K562 (cell line): ENCODE data around the gene CAMSAP3. TPM values are rescaled to one million over a fixed set of nuclear protein-coding genes. Genes with fewer than 3 reads are reported as not detected.
A peak's percentile ranks its signal among the peaks of the same experiment; 100 is the strongest.
"Not testable (repeated sequence)": the region's sequence is repeated elsewhere in the genome, so short reads cannot be mapped to it uniquely, and the experiment has no call there.

Source experiments
- ATAC-seq: fragments of 200-7000 bp; cut with Tn5 transposase; 3 replicates; pipeline ENCODE4 v1.9.1; 2020; ENCODE audit warnings: moderate library complexity
- BruUV-seq: library from RNA; stranded (reverse); fragments of 400-500 nt; replicated peaks from 2 replicates; lab custom pipeline; 2021; lab: Mats Ljungman, UMichigan
- CTCF ChIA-PET: fragments of 300-600 bp; formaldehyde crosslinking; extraction: SDS; loops from one replicate; lab custom pipeline; 2021; ENCODE audit warnings: low intra/inter-chr PET ratio; lab: Yijun Ruan, JAX
- POLR2A ChIA-PET: fragments of 300-600, 350-650 bp; sonication (Branson Sonifier 250); formaldehyde crosslinking; extraction: SDS; loops from one replicate; lab custom pipeline; 2021; ENCODE audit warnings: antibody characterized with exemption, inconsistent platforms; lab: Yijun Ruan, JAX
- DNase-seq, 4 experiments: peaks; one replicate each; pipeline versions ENCODE4 v3.0.0 to v3.0.0-alpha.2; 2011 to 2018; ENCODE audit warnings: low spot score in 3 of 4, mixed read lengths in 3 of 4; ENCODE audit errors: extremely low read depth in 1 of 4
- FAIRE-seq: peaks from 2 replicates; lab custom pipeline; 2011; peaks lifted over from hg19 to GRCh38; lab: Jason Lieb, UNC
- H2AFZ ChIP-seq: 2 replicates; pipeline ENCODE4 v1.6.0; 2011; ENCODE audit warnings: low read depth, low read length, control low read depth, inconsistent platforms
- H3K27ac ChIP-seq: fragments of 200-600 bp; 3 replicates; pipeline ENCODE4 v1.8.0; 2011; ENCODE audit warnings: low read depth, mild to moderate bottlenecking, control low read depth, inconsistent platforms, low read length, moderate library complexity, mixed read lengths; ENCODE audit errors: extremely low read depth
- H3K27me3 ChIP-seq, 2 experiments: fragments of 300-600 bp in 1 of 2; 2 replicates in 1 of 2; 3 replicates in 1 of 2; pipeline versions ENCODE4 v1.6.0 to v1.8.0; 2011; ENCODE audit warnings: inconsistent platforms in 2 of 2, low read length in 2 of 2, mild to moderate bottlenecking in 1 of 2, mixed read lengths in 1 of 2, moderate library complexity in 1 of 2; ENCODE audit not compliant: control insufficient read depth in 2 of 2, insufficient read depth in 2 of 2
- H3K36me3 ChIP-seq: fragments of 300-600 bp; 3 replicates; pipeline ENCODE4 v1.8.0; 2011; ENCODE audit warnings: mild to moderate bottlenecking, low read length, inconsistent platforms; ENCODE audit not compliant: control insufficient read depth, insufficient read depth
- H3K4me1 ChIP-seq, 2 experiments: fragments of 200-600 bp in 1 of 2; replicated peaks in 1 of 2; 2 replicates in 1 of 2; 3 replicates in 1 of 2; pipeline versions ENCODE4 v1.5.1 to v1.8.0; 2011; ENCODE audit warnings: inconsistent platforms in 2 of 2, low read length in 2 of 2, mild to moderate bottlenecking in 1 of 2, mixed read lengths in 1 of 2, moderate library complexity in 1 of 2; ENCODE audit not compliant: control insufficient read depth in 2 of 2, insufficient read depth in 2 of 2
- H3K4me2 ChIP-seq: 2 replicates; pipeline ENCODE4 v1.6.1; 2011; ENCODE audit warnings: low read length, control low read depth, inconsistent platforms, mixed read lengths; ENCODE audit not compliant: insufficient read depth
- H3K4me3 ChIP-seq: fragments of 200-600 bp; sonication (generic), shearing (Covaris generic); 2 replicates; pipeline ENCODE4 v1.5.1; 2016; ENCODE audit warnings: control low read depth, inconsistent platforms
- H3K79me2 ChIP-seq: fragments of 200-600 bp; 3 replicates; pipeline ENCODE4 v1.8.0; 2011; ENCODE audit warnings: low read length, inconsistent platforms; ENCODE audit not compliant: control insufficient read depth, insufficient read depth
- H3K9ac ChIP-seq, 2 experiments: 2 replicates each; pipeline versions ENCODE4 v1.6.0 to v1.6.1; 2011; ENCODE audit warnings: low read depth in 2 of 2, low read length in 2 of 2, control low read depth in 1 of 2, inconsistent platforms in 1 of 2, mild to moderate bottlenecking in 1 of 2, mixed read lengths in 1 of 2; ENCODE audit not compliant: insufficient read depth in 1 of 2
- H3K9me1 ChIP-seq: one replicate; pipeline ENCODE4 v1.6.0; 2011; ENCODE audit warnings: inconsistent platforms, mild to moderate bottlenecking, low read length, moderate library complexity; ENCODE audit not compliant: control insufficient read depth, insufficient read depth
- H3K9me3 ChIP-seq: replicated peaks from 2 replicates; pipeline ENCODE4 v1.5.1; 2011; ENCODE audit warnings: low read depth, low read length, inconsistent platforms; ENCODE audit not compliant: control insufficient read depth, insufficient read depth
- H4K20me1 ChIP-seq: replicated peaks from 2 replicates; pipeline ENCODE4 v1.6.1; 2011; ENCODE audit warnings: low read length, inconsistent platforms, mixed read lengths; ENCODE audit not compliant: control insufficient read depth, insufficient read depth
- C11orf30 ChIP-seq: fragments of 450-650 bp; IDR thresholded peaks from 2 replicates; pipeline ENCODE4 v1.6.1; 2016; ENCODE audit warnings: low read depth, mild to moderate bottlenecking
- FIP1L1 ChIP-seq: fragments of 200-400 bp; formaldehyde crosslinking; IDR thresholded peaks from 2 replicates; pipeline ENCODE4 v1.6.1; 2018; ENCODE audit warnings: mild to moderate bottlenecking, low read depth, low read length; ENCODE audit not compliant: poor library complexity, severe bottlenecking
- JUND ChIP-seq, 2 experiments: IDR thresholded peaks; 2 replicates in 1 of 2; 3 replicates in 1 of 2; pipeline ENCODE4 v1.6.1; 2011; ENCODE audit warnings: borderline replicate concordance in 2 of 2, low read depth in 2 of 2, low read length in 2 of 2, improper control_type of control experiment in 1 of 2, missing biosample characterization in 1 of 2, missing genetic modification characterization in 1 of 2, missing genetic modification reagents in 1 of 2
- SIN3B ChIP-seq: fragments of 450-650 bp; IDR thresholded peaks from 2 replicates; pipeline ENCODE4 v1.6.1; 2017; ENCODE audit warnings: low read depth, mild to moderate bottlenecking, moderate library complexity
- ZNF431 ChIP-seq: sonication (generic); formaldehyde crosslinking; IDR thresholded peaks from 2 replicates; pipeline ENCODE4 v1.8.0; 2022; ENCODE audit warnings: mild to moderate bottlenecking, missing genetic modification reagents
- ZNF583 ChIP-seq: fragments of 250-450 bp; sonication (Bioruptor Pico); IDR thresholded peaks from 2 replicates; pipeline ENCODE4 v1.4.0; 2020
- WGBS: fragments of 100-300 bp; shearing (Covaris generic); methylation state at CpG from one replicate; pipeline ENCODE4 v1.1.6; 2016; ENCODE audit warnings: low coverage, mixed read lengths; ENCODE audit not compliant: insufficient coverage; ENCODE audit errors: missing lambda C conversion rate; 5-methylcytosine and 5-hydroxymethylcytosine counted together
- in situ Hi-C: fragments of 300-500 bp; cut with MboI; formaldehyde crosslinking; loops from 4 replicates; pipeline ENCODE4 v1.15.0; 2018; ENCODE audit warnings: inconsistent platforms, mixed read lengths
- intact Hi-C: fragments of 100-400 bp; cut with micrococcal nuclease; formaldehyde crosslinking; loops from 2 replicates; pipeline ENCODE4 v1.14.2; 2022
- polyA plus RNA-seq, 8 experiments: library from polyadenylated mRNA; depleted of rRNA in 4 of 8; stranded (reverse) in 5 of 8; unstranded in 3 of 8; fragments of >200 nt; fragmentation: Nextera tagmentation in 2 of 8; fragmentation: Illumina TruSeq in 1 of 8; extraction: Ambion mirVana in 2 of 8; extraction: Trizol in 1 of 8; gene quantifications; 2 replicates each; pipeline versions ENCODE4 v1.2.1 to v1.2.3, GENCODE V29; 2011 to 2014; ENCODE audit warnings: inconsistent platforms in 1 of 8, missing spikeins in 1 of 8
- total RNA-seq, 7 experiments: library from RNA; depleted of rRNA in 6 of 7; stranded (reverse); fragments of >200 nt in 6 of 7; fragmentation: Illumina TruSeq in 2 of 7; extraction: Trizol in 2 of 7; gene quantifications; 2 replicates each; pipeline versions ENCODE4 v1.2.1 to v1.2.3, GENCODE V29; 2011 to 2021; ENCODE audit warnings: low replicate concordance in 1 of 7
- TF ChIP-seq, protein P1 (sequence below): IDR thresholded peaks from 2 replicates; pipeline ENCODE4 v1.6.1; 2016; ENCODE audit warnings: missing genetic modification characterization, missing compliant biosample characterization
- TF ChIP-seq, protein P2 (sequence below): fragments of 200-800 bp; sonication (Bioruptor generic); IDR thresholded peaks from 2 replicates; pipeline ENCODE4 v1.6.1; 2016; ENCODE audit warnings: missing genetic modification characterization, missing compliant biosample characterization

Gene CAMSAP3
- total and polyA plus RNA-seq, 9 of the 15 experiments (the other 6 are each of a cell fraction or from before 2014, with no cell fraction given) = 0.01 to 0.89 (median 0.22) TPM; not detected in 1

- H3K27ac ChIP-seq, intact Hi-C loops, FAIRE-seq, H2AFZ ChIP-seq, H3K9me1 ChIP-seq, ATAC-seq, H3K4me1 ChIP-seq, H3K9me3 ChIP-seq, CTCF ChIA-PET, in situ Hi-C loops, H3K4me2 ChIP-seq, DNase-seq, H3K4me3 ChIP-seq, H3K9ac ChIP-seq, H3K79me2 ChIP-seq, POLR2A ChIA-PET, BruUV-seq, H4K20me1 ChIP-seq, H3K36me3 ChIP-seq: not testable (repeated sequence)
- H3K27me3 ChIP-seq = peaks cover 5 to 30% of the 10 kb centered on the region in 2 experiments
- WGBS = 11% methylated on average over 1 of the region's 1 CpG
- TF ChIP-seq, protein P1, sequence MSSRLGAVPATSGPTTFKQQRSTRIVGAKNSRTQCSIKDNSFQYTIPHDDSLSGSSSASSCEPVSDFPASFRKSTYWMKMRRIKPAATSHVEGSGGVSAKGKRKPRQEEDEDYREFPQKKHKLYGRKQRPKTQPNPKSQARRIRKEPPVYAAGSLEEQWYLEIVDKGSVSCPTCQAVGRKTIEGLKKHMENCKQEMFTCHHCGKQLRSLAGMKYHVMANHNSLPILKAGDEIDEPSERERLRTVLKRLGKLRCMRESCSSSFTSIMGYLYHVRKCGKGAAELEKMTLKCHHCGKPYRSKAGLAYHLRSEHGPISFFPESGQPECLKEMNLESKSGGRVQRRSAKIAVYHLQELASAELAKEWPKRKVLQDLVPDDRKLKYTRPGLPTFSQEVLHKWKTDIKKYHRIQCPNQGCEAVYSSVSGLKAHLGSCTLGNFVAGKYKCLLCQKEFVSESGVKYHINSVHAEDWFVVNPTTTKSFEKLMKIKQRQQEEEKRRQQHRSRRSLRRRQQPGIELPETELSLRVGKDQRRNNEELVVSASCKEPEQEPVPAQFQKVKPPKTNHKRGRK = peak; percentile 97
Observed at GRCh38 chr19:7577422-7577821, 18.2 kb upstream of the CAMSAP3 start.

- H3K36me3 ChIP-seq = no peaks in the 10 kb centered on the region
- H4K20me1 ChIP-seq = no peaks in the 10 kb centered on the region
- no peak for DNase-seq
- H3K9me1 ChIP-seq = no peaks in the 10 kb centered on the region
- 10% methylated on average over 6 of the region's 6 CpGs for whole genome bisulfite sequencing
- no peak overlapping the region for H3K4me2 ChIP-seq
- no peak for ATAC-seq
- no peak overlapping the region for H3K4me3 ChIP-seq
- H3K27ac ChIP-seq = no peak overlapping the region
- no peak for FAIRE-seq
- peaks cover 3 to 8% of the 10 kb centered on the region in 2 experiments; a peak in 2 of 5 replicates for H3K4me1 ChIP-seq
- POLR2A ChIA-PET = no interaction called here
- H3K9me3 ChIP-seq = no peaks in the 10 kb centered on the region
- H3K27me3 ChIP-seq = peaks cover 6 to 35% of the 10 kb centered on the region in 2 experiments
- intact Hi-C loops = no loop called here
- no peak overlapping the region for H3K9ac ChIP-seq
- in situ Hi-C loops = no loop called here
- CTCF ChIA-PET = no interaction called here
- H3K79me2 ChIP-seq = no peaks in the 10 kb centered on the region
- H2AFZ ChIP-seq = no peak overlapping the region
- no TSS peak for BruUV-seq
- TF ChIP-seq ZNF583 (CRISPR knock-in tag) (no peak), FIP1L1 (no peak), ZNF431 (CRISPR knock-in tag) (no peak), SIN3B (no peak), JUND (IDR thresholded peaks at IDR 0.05; ENCODE audit: borderline replicate concordance, low read depth, low read length) (no peak), JUND (tag; IDR thresholded peaks at IDR 0.05; ENCODE audit: borderline replicate concordance, low read depth, low read length) (no peak), C11orf30 (no peak)
- TF ChIP-seq, protein P2, sequence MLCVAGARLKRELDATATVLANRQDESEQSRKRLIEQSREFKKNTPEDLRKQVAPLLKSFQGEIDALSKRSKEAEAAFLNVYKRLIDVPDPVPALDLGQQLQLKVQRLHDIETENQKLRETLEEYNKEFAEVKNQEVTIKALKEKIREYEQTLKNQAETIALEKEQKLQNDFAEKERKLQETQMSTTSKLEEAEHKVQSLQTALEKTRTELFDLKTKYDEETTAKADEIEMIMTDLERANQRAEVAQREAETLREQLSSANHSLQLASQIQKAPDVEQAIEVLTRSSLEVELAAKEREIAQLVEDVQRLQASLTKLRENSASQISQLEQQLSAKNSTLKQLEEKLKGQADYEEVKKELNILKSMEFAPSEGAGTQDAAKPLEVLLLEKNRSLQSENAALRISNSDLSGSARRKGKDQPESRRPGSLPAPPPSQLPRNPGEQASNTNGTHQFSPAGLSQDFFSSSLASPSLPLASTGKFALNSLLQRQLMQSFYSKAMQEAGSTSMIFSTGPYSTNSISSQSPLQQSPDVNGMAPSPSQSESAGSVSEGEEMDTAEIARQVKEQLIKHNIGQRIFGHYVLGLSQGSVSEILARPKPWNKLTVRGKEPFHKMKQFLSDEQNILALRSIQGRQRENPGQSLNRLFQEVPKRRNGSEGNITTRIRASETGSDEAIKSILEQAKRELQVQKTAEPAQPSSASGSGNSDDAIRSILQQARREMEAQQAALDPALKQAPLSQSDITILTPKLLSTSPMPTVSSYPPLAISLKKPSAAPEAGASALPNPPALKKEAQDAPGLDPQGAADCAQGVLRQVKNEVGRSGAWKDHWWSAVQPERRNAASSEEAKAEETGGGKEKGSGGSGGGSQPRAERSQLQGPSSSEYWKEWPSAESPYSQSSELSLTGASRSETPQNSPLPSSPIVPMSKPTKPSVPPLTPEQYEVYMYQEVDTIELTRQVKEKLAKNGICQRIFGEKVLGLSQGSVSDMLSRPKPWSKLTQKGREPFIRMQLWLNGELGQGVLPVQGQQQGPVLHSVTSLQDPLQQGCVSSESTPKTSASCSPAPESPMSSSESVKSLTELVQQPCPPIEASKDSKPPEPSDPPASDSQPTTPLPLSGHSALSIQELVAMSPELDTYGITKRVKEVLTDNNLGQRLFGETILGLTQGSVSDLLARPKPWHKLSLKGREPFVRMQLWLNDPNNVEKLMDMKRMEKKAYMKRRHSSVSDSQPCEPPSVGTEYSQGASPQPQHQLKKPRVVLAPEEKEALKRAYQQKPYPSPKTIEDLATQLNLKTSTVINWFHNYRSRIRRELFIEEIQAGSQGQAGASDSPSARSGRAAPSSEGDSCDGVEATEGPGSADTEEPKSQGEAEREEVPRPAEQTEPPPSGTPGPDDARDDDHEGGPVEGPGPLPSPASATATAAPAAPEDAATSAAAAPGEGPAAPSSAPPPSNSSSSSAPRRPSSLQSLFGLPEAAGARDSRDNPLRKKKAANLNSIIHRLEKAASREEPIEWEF (CRISPR knock-in tag) = no peak
Observed at GRCh38 chr19:7578127-7578526, 17.5 kb upstream of the CAMSAP3 start.
